ENCODE data around the gene TAF3.

The TAF3 gene

GRCh38 chr10:8049045-8049864, 230.9 kb downstream of the TAF3 start (continued):
- no peak for TF ChIP-seq ZNF518A (tag by site-specific recombination; conservative IDR thresholded peaks at IDR 0.05; ENCODE audit: low read depth)
- 0 out of 2 replicates have a peak, but pooled peaks have one; percentile 24 for TF ChIP-seq KLF9 (tag by site-specific recombination; IDR thresholded peaks at IDR 0.05; ENCODE audit: low read depth)
- peak; percentile 30 for TF ChIP-seq SP2 (tag by site-specific recombination; IDR thresholded peaks at IDR 0.05)
- no peak for TF ChIP-seq ZNF10 (tag by site-specific recombination; IDR thresholded peaks at IDR 0.05)

- H3K27ac ChIP-seq (ENCODE audit: extremely low read depth, low read depth, low read length): peak overlapping the region; percentile 100
- POLR2A ChIA-PET: interaction anchor here (0.6 to 1.5 kb wide), 4 partner anchors 11 to 178 kb away, joined by 3 read pairs; no protein-coding TSS in a partner anchor
- no peaks in the 10 kb centered on the region; the same call in 1 of the 2 replicates for H3K4me1 ChIP-seq (ENCODE audit: control insufficient read depth, insufficient read depth, low read length)
- no peaks in the 10 kb centered on the region for H3K36me3 ChIP-seq (ENCODE audit: control insufficient read depth in 2 of 2, insufficient read depth in 1 of 2, low read length in 2 of 2)
- CTCF ChIA-PET: interaction anchor here (0.7 to 1.2 kb wide), 2 partner anchors 178 to 1158 kb away, joined by 3 read pairs; no protein-coding TSS in a partner anchor
- H3K9me3 ChIP-seq (ENCODE audit: control insufficient read depth, insufficient read depth, low read depth, low read length): no peaks in the 10 kb centered on the region
- H3K4me3 ChIP-seq (ENCODE audit: low read depth, low read length): peak overlapping the region; percentile 45
- TF ChIP-seq ZNF335 (tag by site-specific recombination; conservative IDR thresholded peaks at IDR 0.05) (peak; percentile 77), ZNF341 (tag by site-specific recombination; IDR thresholded peaks at IDR 0.05; ENCODE audit: low read depth) (no peak), ZNF391 (tag by site-specific recombination; IDR thresholded peaks at IDR 0.05; ENCODE audit: borderline replicate concordance, low read depth) (no peak), ZNF501 (tag by site-specific recombination; IDR thresholded peaks at IDR 0.05) (peak; percentile 82; the same call in 1 of the 2 replicates), YY2 (tag by site-specific recombination; IDR thresholded peaks at IDR 0.05) (0 out of 2 replicates have a peak, but pooled peaks have one; percentile 29), ZNF19 (tag by site-specific recombination; IDR thresholded peaks at IDR 0.05; ENCODE audit: low read depth) (no peak), ZNF76 (tag by site-specific recombination; IDR thresholded peaks at IDR 0.05; ENCODE audit: borderline replicate concordance, low read depth) (peak; percentile 16; the same call in 1 of the 2 replicates), ZNF600 (tag by site-specific recombination; IDR thresholded peaks at IDR 0.05) (peak; percentile 9), SP7 (tag by site-specific recombination; IDR thresholded peaks at IDR 0.05) (0 out of 2 replicates have a peak, but pooled peaks have one; percentile 47), ZNF18 (tag by site-specific recombination; IDR thresholded peaks at IDR 0.05) (peak; percentile 97), ZBTB26 (tag by site-specific recombination; optimal IDR thresholded peaks at IDR 0.05) (peak; percentile 85), GLIS2 (tag by site-specific recombination; IDR thresholded peaks at IDR 0.05) (0 out of 2 replicates have a peak, but pooled peaks have one; percentile 7), PATZ1 (tag by site-specific recombination; IDR thresholded peaks at IDR 0.05) (peak; percentile 90; the same call in 1 of the 2 replicates), ZNF426 (tag by site-specific recombination; IDR thresholded peaks at IDR 0.05) (no peak), CTCF (tag by site-specific recombination; IDR thresholded peaks at IDR 0.05) (peak; percentile 32; the same call in 1 of the 2 replicates), YY1 (tag by site-specific recombination; IDR thresholded peaks at IDR 0.05) (peak; percentile 51)
Measured at GRCh38 chr10:8049865-8050555, 231.7 kb downstream of the TAF3 start.

All from HEK293 (cell line).